Measurements from ENCODE around the gene NCOA4. TPM values are rescaled to one million over a fixed set of nuclear protein-coding genes. Genes with fewer than 3 reads are reported as not detected.

The NCOA4 gene
- total and polyA plus RNA-seq, 2 of the 4 experiments (the other 2 are of a cell fraction), result 62.2 to 188 TPM

- Histone ChIP-seq H3K9me3 (ENCODE audit: control insufficient read depth, insufficient read depth, low read length) (no peaks in the 10 kb centered on the region), H3K27ac (ENCODE audit: insufficient read depth, low read length) (peak overlapping the region; percentile 2; the same call in 1 of the 2 replicates), H4K91ac (ENCODE audit: insufficient read depth, low read depth, low read length) (peak overlapping the region; percentile 28; the same call in 1 of the 2 replicates), H3K14ac (replicated peaks; ENCODE audit: low read depth, low read length) (peak overlapping the region; percentile 11; the same call in 1 of the 2 replicates), H3K27me3 (ENCODE audit: control insufficient read depth, insufficient read depth, low read length) (no peaks in the 10 kb centered on the region), H3K4me3 (ENCODE audit: insufficient read depth, low read depth, low read length) (no peak overlapping the region), H3K4me1 (ENCODE audit: control insufficient read depth, insufficient read depth, low read length) (peaks cover 23% of the 10 kb centered on the region), H2BK5ac (ENCODE audit: low read depth, low read length, poor library complexity, severe bottlenecking) (peak overlapping the region; percentile 21), H4K8ac (ENCODE audit: low read depth in 2 of 2, low read length in 2 of 2) (no peak overlapping the region; a peak in 1 of 4 replicates), H4K20me1 (ENCODE audit: insufficient read depth, low read length) (peaks cover 74% of the 10 kb centered on the region), H2BK120ac (ENCODE audit: low read depth, low read length) (0 out of 2 replicates have a peak overlapping the region, but pooled peaks have one; percentile 21), H3K4ac (ENCODE audit: low read depth, low read length) (peak overlapping the region; percentile 8; the same call in 1 of the 2 replicates), H3K56ac (ENCODE audit: extremely low read depth, insufficient read depth, low read length) (no peak overlapping the region; the same call in 1 of the 2 replicates), H2AK9ac (replicated peaks; ENCODE audit: low read depth, low read length, poor library complexity) (no peak overlapping the region), H2AFZ (replicated peaks; ENCODE audit: low read length, poor library complexity) (no peak overlapping the region), H4K5ac (ENCODE audit: low read depth, low read length) (no peak overlapping the region), H2BK20ac (ENCODE audit: low read depth, low read length) (no peak overlapping the region), H3K79me1 (ENCODE audit: low read depth in 1 of 2, low read length in 2 of 2) (peaks cover 15 to 58% of the 10 kb centered on the region in 2 experiments), H2AK5ac (ENCODE audit: low read depth, low read length) (peak overlapping the region; percentile 61), H3K4me2 (ENCODE audit: low read depth, low read length) (0 out of 2 replicates have a peak overlapping the region, but pooled peaks have one; percentile 42), H2BK15ac (ENCODE audit: low read depth, low read length) (peak overlapping the region; percentile 65; the same call in 1 of the 3 replicates), H3K18ac (ENCODE audit: low read depth, low read length) (0 out of 2 replicates have a peak overlapping the region, but pooled peaks have one; percentile 37), H3K9ac (ENCODE audit: low read depth, low read length) (no peak overlapping the region), H3K9me1 (ENCODE audit: insufficient read depth, low read length) (peaks cover 20% of the 10 kb centered on the region), H3K36me3 (ENCODE audit: control insufficient read depth, insufficient read depth, low read length) (peaks cover 9% of the 10 kb centered on the region), H3K23ac (ENCODE audit: low read depth, low read length) (peak overlapping the region; percentile 50; the same call in 1 of the 2 replicates)
- DNase-seq, result no peak
- ChIA-PET POLR2A (ENCODE audit: unreplicated experiment) (no interaction called here), CTCF (no interaction called here)
- in situ Hi-C loops (cut with MboI; ENCODE audit: low sequenced_read_pairs) (loop anchor here (25.0 kb wide), 1 partner anchor 1032 kb away; the partner anchor contains the start of gene DEPP1), intact Hi-C loops (cut with micrococcal nuclease) (loop anchor here (10.0 kb wide), 1 partner anchor 555 kb away; no protein-coding TSS in a partner anchor), dilution Hi-C loops (cut with HindIII; ENCODE audit: low sequenced_read_pairs, unreplicated experiment) (no loop called here)
- WGBS, 2 experiments (ENCODE audit: extremely low coverage in 2 of 2, insufficient read length in 1 of 2), result 100% methylated on average over 1 of the region's 7 CpGs; no CpG with 5 or more reads in 1 of the 2 experiments
- no peak for ATAC-seq (ENCODE audit: low read depth)
- BruUV-seq (replicated peaks), result no TSS peak
- TF ChIP-seq RFX5 (IDR thresholded peaks at IDR 0.05; ENCODE audit: low read depth, low read length) (no peak), POLR2A (IDR thresholded peaks at IDR 0.05; ENCODE audit: low read depth, low read length) (no peak), CEBPB (IDR thresholded peaks at IDR 0.05; ENCODE audit: low read depth, low read length) (peak; percentile 46), MAFK (IDR thresholded peaks at IDR 0.05; ENCODE audit: low read depth, low read length) (no peak), BHLHE40 (IDR thresholded peaks at IDR 0.05; ENCODE audit: low read depth, low read length) (no peak), MAZ (IDR thresholded peaks at IDR 0.05; ENCODE audit: borderline replicate concordance, low read depth, low read length) (no peak)
Observed at GRCh38 chr10:46019569-46020343, 10.7 kb downstream of the NCOA4 start.

Data from IMR-90 (cell line).